GM12878 (cell line): Measurements from ENCODE around the gene TRABD2A.

Experiments
- EED ChIP-seq: sonication (generic); IDR thresholded peaks from 2 replicates; pipeline ENCODE4 v1.6.1; 2016; ENCODE audit warnings: antibody characterized with exemption, low read depth
- EZH2 ChIP-seq: IDR thresholded peaks from 2 replicates; pipeline ENCODE4 v1.6.1; 2012; ENCODE audit warnings: low read depth, mild to moderate bottlenecking, control low read depth, inconsistent platforms, low read length, borderline replicate concordance; ENCODE audit not compliant: control insufficient read depth
- FOS ChIP-seq: IDR thresholded peaks from 3 replicates; pipeline ENCODE4 v1.6.1; 2011; ENCODE audit warnings: borderline replicate concordance; ENCODE audit not compliant: insufficient read length; ENCODE audit errors: extremely low read depth
- KDM1A ChIP-seq: fragments of 200-600 bp; sonication (generic); IDR thresholded peaks from 2 replicates; pipeline ENCODE4 v1.6.1; 2016; ENCODE audit warnings: borderline replicate concordance
- MYC ChIP-seq: IDR thresholded peaks from 2 replicates; pipeline ENCODE4 v1.6.1; 2011; ENCODE audit warnings: mild to moderate bottlenecking, low read length, moderate library complexity, inconsistent platforms; ENCODE audit not compliant: insufficient read depth, insufficient replicate concordance, insufficient read length, severe bottlenecking
- POLR2A ChIP-seq: IDR thresholded peaks from 2 replicates; pipeline ENCODE4 v1.6.1; 2011; ENCODE audit warnings: low read depth, mild to moderate bottlenecking, low read length
- POLR2AphosphoS5 ChIP-seq: IDR thresholded peaks from 2 replicates; pipeline ENCODE4 v1.6.1; 2011; ENCODE audit warnings: mild to moderate bottlenecking, low read length, inconsistent platforms
- SP1 ChIP-seq: IDR thresholded peaks from one replicate; pipeline ENCODE4 v1.6.1; 2011; ENCODE audit warnings: low read depth, low read length
- TBL1XR1 ChIP-seq: IDR thresholded peaks from 2 replicates; pipeline ENCODE4 v1.6.1; 2012; ENCODE audit warnings: low read depth, low read length, improper control_type of control experiment
- ZNF24 ChIP-seq: fragments of 450-650 bp; IDR thresholded peaks from 2 replicates; pipeline ENCODE4 v1.6.1; 2017; ENCODE audit warnings: antibody characterized with exemption, mild to moderate bottlenecking
- TF ChIP-seq, protein P1 (sequence below), 3 experiments: IDR thresholded peaks in 2 of 3; conservative IDR thresholded peaks in 1 of 3; 2 replicates each; pipeline ENCODE4 v1.5.1; 2011; ENCODE audit warnings: low read depth in 3 of 3, low read length in 3 of 3, mild to moderate bottlenecking in 3 of 3, control low read depth in 2 of 3, moderate library complexity in 2 of 3, inconsistent platforms in 1 of 3, mixed read lengths in 1 of 3; ENCODE audit not compliant: control insufficient read depth in 2 of 3, insufficient read depth in 1 of 3; ENCODE audit errors: extremely low read depth in 1 of 3
- TF ChIP-seq, protein P2 (sequence below): IDR thresholded peaks from 2 replicates; pipeline ENCODE4 v1.6.1; 2012; ENCODE audit warnings: low read depth, low read length, improper control_type of control experiment

DNA sequence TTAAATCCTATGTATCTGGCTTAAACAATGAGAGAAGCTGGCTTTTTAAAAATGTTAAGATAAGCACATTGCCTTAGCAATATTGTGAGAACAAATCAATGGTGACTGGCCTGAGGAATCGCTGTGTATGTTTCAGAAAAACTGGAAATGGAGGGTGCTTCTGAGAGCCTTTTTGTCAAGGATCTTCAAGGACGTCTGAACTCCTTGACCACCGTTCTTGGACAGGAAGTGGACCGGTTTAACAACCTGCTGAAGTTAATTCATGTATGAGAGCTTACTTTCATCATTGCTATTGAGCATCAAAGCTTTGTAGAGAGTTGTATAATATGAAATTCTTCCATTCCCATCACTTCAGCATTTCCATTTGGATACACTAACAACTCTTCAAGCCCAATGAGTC lies 72.6 kb downstream of the TRABD2A start:
- TF ChIP-seq, protein P1, sequence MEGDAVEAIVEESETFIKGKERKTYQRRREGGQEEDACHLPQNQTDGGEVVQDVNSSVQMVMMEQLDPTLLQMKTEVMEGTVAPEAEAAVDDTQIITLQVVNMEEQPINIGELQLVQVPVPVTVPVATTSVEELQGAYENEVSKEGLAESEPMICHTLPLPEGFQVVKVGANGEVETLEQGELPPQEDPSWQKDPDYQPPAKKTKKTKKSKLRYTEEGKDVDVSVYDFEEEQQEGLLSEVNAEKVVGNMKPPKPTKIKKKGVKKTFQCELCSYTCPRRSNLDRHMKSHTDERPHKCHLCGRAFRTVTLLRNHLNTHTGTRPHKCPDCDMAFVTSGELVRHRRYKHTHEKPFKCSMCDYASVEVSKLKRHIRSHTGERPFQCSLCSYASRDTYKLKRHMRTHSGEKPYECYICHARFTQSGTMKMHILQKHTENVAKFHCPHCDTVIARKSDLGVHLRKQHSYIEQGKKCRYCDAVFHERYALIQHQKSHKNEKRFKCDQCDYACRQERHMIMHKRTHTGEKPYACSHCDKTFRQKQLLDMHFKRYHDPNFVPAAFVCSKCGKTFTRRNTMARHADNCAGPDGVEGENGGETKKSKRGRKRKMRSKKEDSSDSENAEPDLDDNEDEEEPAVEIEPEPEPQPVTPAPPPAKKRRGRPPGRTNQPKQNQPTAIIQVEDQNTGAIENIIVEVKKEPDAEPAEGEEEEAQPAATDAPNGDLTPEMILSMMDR (IDR thresholded peaks at IDR 0.05 in 2 of 3, conservative IDR thresholded peaks at IDR 0.05 in 1 of 3; ENCODE audit: control insufficient read depth in 2 of 3, extremely low read depth in 1 of 3, insufficient read depth in 1 of 3, low read depth in 3 of 3, low read length in 3 of 3), result no peak
- TF ChIP-seq, protein P2, sequence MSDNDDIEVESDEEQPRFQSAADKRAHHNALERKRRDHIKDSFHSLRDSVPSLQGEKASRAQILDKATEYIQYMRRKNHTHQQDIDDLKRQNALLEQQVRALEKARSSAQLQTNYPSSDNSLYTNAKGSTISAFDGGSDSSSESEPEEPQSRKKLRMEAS, result no peak
- TF ChIP-seq KDM1A, result no peak
- TF ChIP-seq SP1, result no peak
- TF ChIP-seq POLR2AphosphoS5, result no peak
- no peak for TF ChIP-seq ZNF24
- no peak for TF ChIP-seq EED
- no peak for TF ChIP-seq FOS
- no peak for TF ChIP-seq EZH2
- TF ChIP-seq MYC, result no peak
- no peak for TF ChIP-seq POLR2A
- no peak for TF ChIP-seq TBL1XR1
